GM18498 (cell line): ENCODE measurements around the gene PRPF8.
"Not testable (repeated sequence)": the region's sequence is repeated elsewhere in the genome, so short reads cannot be mapped to it uniquely, and the experiment has no call there.

Experiments used
- ATAC-seq: cut with Tn5 transposase; IDR thresholded peaks from one replicate; pipeline ENCODE4 v1.9.1; 2021; ENCODE audit warnings: mild to moderate bottlenecking, moderate library complexity; ENCODE audit not compliant: unreplicated experiment

PRPF8 gene

GRCh38 chr17:1684378-1685189 is at the start of gene PRPF8:
Gene PRPF8 (minus strand): TSS chr17:1684867. CDS start chr17:1684571, 296 bp downstream.
- peak; percentile 97 for ATAC-seq

- ATAC-seq: no peak
Observed at GRCh38 chr17:1733759-1734158, 49.1 kb upstream of the PRPF8 start.

- no peak for ATAC-seq
Observed at GRCh38 chr17:1732833-1733321, 48.2 kb upstream of the PRPF8 start.

GRCh38 chr17:1732241-1732832 is 47.7 kb upstream of the PRPF8 start:
- no peak for ATAC-seq

GRCh38 chr17:1731194-1731506 is 46.5 kb upstream of the PRPF8 start:
- no peak for ATAC-seq

- ATAC-seq: no peak
Observed at GRCh38 chr17:1730326-1731193, 45.9 kb upstream of the PRPF8 start.

- ATAC-seq: no peak
Observed at GRCh38 chr17:1729966-1730325, 45.3 kb upstream of the PRPF8 start.

GRCh38 chr17:1727876-1728630 is 43.4 kb upstream of the PRPF8 start:
- ATAC-seq: no peak

- no peak for ATAC-seq
Observed at GRCh38 chr17:1727258-1727789, 42.7 kb upstream of the PRPF8 start.

- no peak for ATAC-seq
Observed at GRCh38 chr17:1726626-1727257, 42.1 kb upstream of the PRPF8 start.

- no peak for ATAC-seq
Observed at GRCh38 chr17:1725642-1726511, 41.2 kb upstream of the PRPF8 start.

GRCh38 chr17:1724869-1725641 is 40.4 kb upstream of the PRPF8 start:
- ATAC-seq: peak; percentile 42

- ATAC-seq: peak; percentile 66
Observed at GRCh38 chr17:1724351-1724868, 39.7 kb upstream of the PRPF8 start, which contains the start of gene WDR81. Gene WDR81 (plus strand): TSS chr17:1724704. CDS start chr17:1724960, 256 bp downstream.

- not testable (repeated sequence) for ATAC-seq
Observed at GRCh38 chr17:1722022-1722421, 37.4 kb upstream of the PRPF8 start.

GRCh38 chr17:1720856-1721386 is 36.3 kb upstream of the PRPF8 start:
- ATAC-seq: no peak

GRCh38 chr17:1718362-1719165 is 33.9 kb upstream of the PRPF8 start:
- no peak for ATAC-seq
